ENCODE data around the gene KRTAP5-2. TPM values are rescaled to one million over a fixed set of nuclear protein-coding genes. Genes with fewer than 3 reads are reported as not detected.

KRTAP5-2 gene
- total and polyA plus RNA-seq, 10 donors: not detected

GRCh38 chr11:1562469-1563148 is 35.5 kb downstream of the KRTAP5-2 start:
- Histone ChIP-seq H3K4me3 (no peak overlapping the region), H3K27ac (no peak overlapping the region), H3K4me1 (peaks cover 4 to 69% (median 35%) of the 10 kb centered on the region in 6 donors), H3K36me3 (peaks cover 0 to 44% (median 0%) of the 10 kb centered on the region in 6 donors), H3K27me3 (replicated peaks in 1 of 7) (peaks cover 0 to 62% (median 0%) of the 10 kb centered on the region in 7 donors), H3K9me3 (no peaks in the 10 kb centered on the region)
- WGBS, 5 donors: 89 to 93% (median 91%) methylated on average over 6 to 14 of the region's 14 CpGs
- TF ChIP-seq CTCF (IDR thresholded peaks at IDR 0.05 in 8 of 11, conservative IDR thresholded peaks at IDR 0.05 in 3 of 11): no peak
- no peak for TF ChIP-seq POLR2AphosphoS5 (IDR thresholded peaks at IDR 0.05)
- TF ChIP-seq POLR2A (IDR thresholded peaks at IDR 0.05): no peak
- intact Hi-C loops (cut with DNase I; ENCODE audit: low total_unique reads): no loop called here
- DNase-seq: peak; percentile 74

GRCh38 chr11:1561955-1562354 is 36.1 kb downstream of the KRTAP5-2 start:
- Histone ChIP-seq H3K27me3 (replicated peaks in 1 of 7) (peaks cover 0 to 69% (median 0%) of the 10 kb centered on the region in 7 donors), H3K4me3 (no peak overlapping the region), H3K36me3 (peaks cover 0 to 50% (median 3%) of the 10 kb centered on the region in 6 donors), H3K9me3 (no peaks in the 10 kb centered on the region), H3K27ac (no peak overlapping the region), H3K4me1 (peaks cover 4 to 69% (median 33%) of the 10 kb centered on the region in 6 donors)
- intact Hi-C loops (cut with DNase I; ENCODE audit: low total_unique reads): no loop called here
- DNase-seq: no peak
- TF ChIP-seq POLR2AphosphoS5 (IDR thresholded peaks at IDR 0.05) (no peak), POLR2A (IDR thresholded peaks at IDR 0.05) (no peak), CTCF (IDR thresholded peaks at IDR 0.05 in 8 of 11, conservative IDR thresholded peaks at IDR 0.05 in 3 of 11) (no peak)
- 57 to 84% (median 68%) methylated on average over 3 to 5 of the region's 5 CpGs for WGBS, 5 donors

- H3K4me3 ChIP-seq: no peak overlapping the region
- DNase-seq: no peak
- no peak for TF ChIP-seq POLR2A (IDR thresholded peaks at IDR 0.05)
- no peak for TF ChIP-seq POLR2AphosphoS5 (IDR thresholded peaks at IDR 0.05)
- no peak for TF ChIP-seq CTCF (IDR thresholded peaks at IDR 0.05 in 8 of 11, conservative IDR thresholded peaks at IDR 0.05 in 3 of 11)
- peaks cover 4 to 62% (median 32%) of the 10 kb centered on the region in 6 donors for H3K4me1 ChIP-seq
- intact Hi-C loops (cut with DNase I; ENCODE audit: low total_unique reads): no loop called here
- H3K27me3 ChIP-seq (replicated peaks in 1 of 7): peaks cover 0 to 76% (median 0%) of the 10 kb centered on the region in 7 donors
- H3K9me3 ChIP-seq: no peaks in the 10 kb centered on the region
- WGBS, 5 donors: 83 to 93% (median 86%) methylated on average over 2 to 17 of the region's 17 CpGs
- H3K27ac ChIP-seq: no peak overlapping the region
- peaks cover 0 to 53% (median 3%) of the 10 kb centered on the region in 6 donors for H3K36me3 ChIP-seq
Measured at GRCh38 chr11:1561266-1561665, 36.8 kb downstream of the KRTAP5-2 start.

GRCh38 chr11:1560649-1561251 is 37.3 kb downstream of the KRTAP5-2 start:
- no peak overlapping the region for H3K4me3 ChIP-seq
- peaks cover 4 to 59% (median 32%) of the 10 kb centered on the region in 6 donors for H3K4me1 ChIP-seq
- H3K36me3 ChIP-seq: peaks cover 0 to 58% (median 3%) of the 10 kb centered on the region in 6 donors
- no peak overlapping the region for H3K27ac ChIP-seq
- DNase-seq: no peak
- no peaks in the 10 kb centered on the region for H3K9me3 ChIP-seq
- WGBS, 5 donors: 87 to 90% (median 87%) methylated on average over 5 to 8 of the region's 8 CpGs
- intact Hi-C loops (cut with DNase I; ENCODE audit: low total_unique reads): no loop called here
- H3K27me3 ChIP-seq (replicated peaks in 1 of 7): peaks cover 0 to 77% (median 0%) of the 10 kb centered on the region in 7 donors
- TF ChIP-seq CTCF (IDR thresholded peaks at IDR 0.05 in 8 of 11, conservative IDR thresholded peaks at IDR 0.05 in 3 of 11) (no peak), POLR2AphosphoS5 (IDR thresholded peaks at IDR 0.05) (no peak), POLR2A (IDR thresholded peaks at IDR 0.05) (no peak)

All from spleen (tissue), 11 donors.